Ovary (tissue), 9 donors: Measurements from ENCODE around the gene SHC1. TPM values are rescaled to one million over a fixed set of nuclear protein-coding genes. Genes with fewer than 3 reads are reported as not detected.
A peak's percentile ranks its signal among the peaks of the same experiment; 100 is the strongest.

Experiments used
- DNase-seq, 5 donors: peaks; one replicate each; pipeline ENCODE4 v3.0.0-alpha.2; 2019 to 2020
- H3K27ac ChIP-seq, 2 donors: fragments of 200-600 bp; one replicate each; pipeline versions ENCODE4 v1.5.1 to v1.8.0; 2019 to 2022
- H3K27me3 ChIP-seq: fragments of 200-600 bp; one replicate; pipeline ENCODE4 v1.8.0; 2022
- H3K36me3 ChIP-seq: fragments of 200-600 bp; sonication (generic); one replicate; pipeline ENCODE4 v1.5.1; 2019
- H3K4me1 ChIP-seq: one replicate; pipeline ENCODE4 v1.8.1; 2013; ENCODE audit warnings: mild to moderate bottlenecking, moderate library complexity; ENCODE audit not compliant: insufficient read depth
- H3K4me3 ChIP-seq: fragments of 200-600 bp; sonication (generic); one replicate; pipeline ENCODE4 v1.5.1; 2017
- H3K9me3 ChIP-seq, 2 donors: fragments of 200-600 bp in 1 of 2; sonication (generic) in 1 of 2; one replicate each; pipeline versions ENCODE4 v1.5.1 to v1.8.1; 2013 to 2019; ENCODE audit warnings: mild to moderate bottlenecking in 1 of 2, moderate library complexity in 1 of 2
- CTCF ChIP-seq, 3 donors: fragments of 450-650 bp in 2 of 3; fragments of 200-600 bp in 1 of 3; IDR thresholded peaks; one replicate each; pipeline versions ENCODE4 v1.5.1 to v1.8.0; 2016 to 2022; ENCODE audit warnings: antibody characterized with exemption in 3 of 3, mild to moderate bottlenecking in 1 of 3
- EP300 ChIP-seq: sonication (generic); formaldehyde crosslinking; IDR thresholded peaks from one replicate; pipeline ENCODE4 v1.6.1; 2017; ENCODE audit warnings: antibody characterized with exemption
- POLR2A ChIP-seq: fragments of 450-650 bp; IDR thresholded peaks from one replicate; pipeline ENCODE4 v1.6.1; 2017; ENCODE audit warnings: antibody characterized with exemption, mild to moderate bottlenecking, moderate library complexity
- WGBS, 3 donors: extraction: QIAGEN DNeasy Blood & Tissue Kit in 1 of 3; methylation state at CpG; one replicate each; pipeline versions ENCODE4 v1.1.5 to v1.1.7; 2013 to 2017; 5-methylcytosine and 5-hydroxymethylcytosine counted together
- intact Hi-C, 4 donors: fragments of 100-400 bp; cut with DNase I; formaldehyde crosslinking; loops; one replicate each; pipeline versions ENCODE4 v1.11.0 to v1.15.1; 2022 to 2023
- polyA plus RNA-seq, 2 donors: library from polyadenylated mRNA; stranded (reverse); fragments of 200-250 nt in 1 of 2; fragments of 350-450 nt in 1 of 2; fragmentation: Illumina TruSeq in 1 of 2; extraction: RNeasy Lipid Tissue Mini Kit (QIAGEN cat#74804) in 1 of 2; gene quantifications; one replicate each; pipeline ENCODE4 v1.2.3, GENCODE V29; 2013 to 2014
- total RNA-seq, 7 donors: library from RNA; depleted of rRNA in 2 of 7; stranded (reverse); fragments of >200 nt in 2 of 7; fragmentation: NEBNext Ultra II Directional in 3 of 7; extraction: Animal tissue kit (Norgen Biotek cat#: 25700) in 3 of 7; gene quantifications; one replicate each; pipeline versions ENCODE4 v1.1.0 to v1.2.4, GENCODE V29; 2016 to 2023
- donor health status: DM: no; HTN: no; CAD: no; lungs with moderate emphysema.
- donor health status: DM: no; HTN: no; CAD: no.
- donor health status: Bipolar disorder and iron deficiency.
- donor health status: DM: yes; HTN: yes; CAD: no.
- donor health status: DM: no; HTN: no; CAD: no.
- donor health status: DM: yes; HTN: yes; CAD: no.

SHC1 gene
- total and polyA plus RNA-seq, 9 donors = 36.8 to 183 (median 80.0) TPM

GRCh38 chr1:154937988-154938386 lies 32.6 kb downstream of the SHC1 start:
- H3K4me1 ChIP-seq = peaks cover 24% of the 10 kb centered on the region
- no peak for DNase-seq
- no peaks in the 10 kb centered on the region for H3K27me3 ChIP-seq
- H3K36me3 ChIP-seq = no peaks in the 10 kb centered on the region
- peak overlapping the region; percentile 55 for H3K4me3 ChIP-seq
- TF ChIP-seq CTCF (IDR thresholded peaks at IDR 0.05) (no peak), POLR2A (no peak), EP300 (no peak)
- WGBS, 3 donors = 78 to 83% (median 81%) methylated on average over 8 of the region's 8 CpGs
- intact Hi-C loops = no loop called here
- peak overlapping the region; percentile 94 to 95 for H3K27ac ChIP-seq
- H3K9me3 ChIP-seq = no peaks in the 10 kb centered on the region

DNA sequence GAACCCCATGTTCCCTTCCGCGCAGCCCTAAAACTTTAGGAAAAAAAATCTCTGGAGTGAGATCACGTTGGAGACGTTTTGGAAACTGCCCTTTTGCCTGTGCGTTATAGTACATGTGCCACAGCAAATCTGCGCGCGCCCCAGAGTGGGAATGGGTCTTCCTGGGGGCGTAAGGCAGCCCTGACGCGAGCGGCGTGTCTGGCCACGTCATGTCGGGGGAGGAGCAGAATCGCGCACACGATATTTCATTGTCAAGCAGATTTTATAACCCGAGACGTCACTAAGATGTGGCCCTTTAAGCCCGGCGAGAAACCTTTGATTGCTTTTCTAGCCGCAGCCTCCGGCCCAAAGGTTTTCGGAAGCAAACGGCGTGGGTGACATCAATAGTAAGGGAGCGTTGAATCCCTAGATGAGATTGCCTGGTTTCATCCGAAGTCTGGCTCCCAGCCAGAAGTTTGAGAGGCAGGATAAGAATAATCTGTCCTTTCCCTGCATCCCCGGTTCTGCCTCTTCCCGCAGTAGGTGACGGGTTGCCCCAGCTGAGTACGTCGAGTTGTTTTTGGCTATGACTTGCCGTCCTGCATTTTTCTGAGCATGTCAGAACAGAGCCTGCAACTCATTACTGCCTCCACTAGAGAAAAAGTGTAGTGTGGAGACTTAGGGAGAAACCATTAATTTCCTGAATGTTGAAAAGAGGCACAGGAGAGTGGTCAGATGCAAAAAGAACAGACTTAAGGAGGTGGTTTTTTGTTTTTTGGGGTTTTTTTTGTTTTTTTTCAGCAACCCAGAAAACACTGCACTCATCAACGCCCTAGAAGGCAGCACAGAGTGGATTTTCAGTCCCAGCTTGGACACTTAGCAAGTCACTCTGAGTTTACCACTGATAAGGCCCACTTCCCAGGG lies 33.2 kb downstream of the SHC1 start:
- Histone ChIP-seq H3K4me3 (peak overlapping the region; percentile 55), H3K36me3 (no peaks in the 10 kb centered on the region), H3K4me1 (peaks cover 21% of the 10 kb centered on the region), H3K27ac (peak overlapping the region; percentile 94 to 95), H3K9me3 (no peaks in the 10 kb centered on the region), H3K27me3 (no peaks in the 10 kb centered on the region)
- DNase-seq = peak; percentile 93 to 95 (median 93)
- peak in 1 of 3 donors; percentile 31 for TF ChIP-seq CTCF (IDR thresholded peaks at IDR 0.05)
- peak; percentile 45 for TF ChIP-seq EP300
- peak; percentile 93 for TF ChIP-seq POLR2A
- WGBS, 3 donors = 1% methylated on average over 36 of the region's 36 CpGs
- intact Hi-C loops = no loop called here

DNA sequence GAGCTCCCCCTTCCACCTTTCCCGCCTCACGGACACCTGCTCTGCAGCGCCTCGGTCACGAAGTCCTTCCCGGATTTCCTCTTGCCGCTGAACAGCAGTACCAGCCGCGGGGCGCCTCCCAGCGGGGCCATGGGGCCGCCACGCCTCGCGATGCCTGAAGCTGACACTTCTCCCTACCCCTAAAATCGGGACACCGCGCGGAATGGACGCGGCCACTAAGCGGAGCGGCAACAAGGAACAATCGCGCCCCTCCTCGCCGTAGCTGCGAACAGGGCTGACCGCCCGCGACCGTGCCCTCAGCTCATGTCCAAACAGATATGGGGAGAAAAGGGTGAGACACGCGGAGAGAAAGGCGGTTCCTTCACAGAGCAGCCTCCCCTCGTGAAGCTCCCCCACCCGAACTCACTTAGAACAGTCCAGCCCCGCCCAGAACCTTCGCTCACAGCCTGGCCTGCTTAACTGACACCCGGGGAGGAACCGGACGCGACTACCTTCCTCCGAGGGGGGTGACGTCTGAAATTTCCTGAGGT lies 33.9 kb downstream of the SHC1 start, which contains the start of gene PMVK:
Gene PMVK, minus strand, starts transcription at position 165 of the 530 bp plus-strand sequence. Its CDS starts 34 bp downstream, at position 131.
- H3K4me3 ChIP-seq = peak within 1 kb of the TSS; percentile 55
- H3K9me3 ChIP-seq = no peaks in the 10 kb centered on the region
- no peaks in the 10 kb centered on the region for H3K36me3 ChIP-seq
- intact Hi-C loops = no loop called here
- DNase-seq = peak; percentile 94 to 97 (median 96)
- H3K27ac ChIP-seq = peak within 1 kb of the TSS; percentile 94 to 95
- no peak for TF ChIP-seq EP300
- peak; percentile 10 to 57 (median 55) for TF ChIP-seq CTCF (IDR thresholded peaks at IDR 0.05)
- peak; percentile 70 for TF ChIP-seq POLR2A
- WGBS, 3 donors = 0 to 1% (median 1%) methylated on average over 45 of the region's 45 CpGs
- peaks cover 14% of the 10 kb centered on the region for H3K4me1 ChIP-seq
- H3K27me3 ChIP-seq = no peaks in the 10 kb centered on the region

DNA sequence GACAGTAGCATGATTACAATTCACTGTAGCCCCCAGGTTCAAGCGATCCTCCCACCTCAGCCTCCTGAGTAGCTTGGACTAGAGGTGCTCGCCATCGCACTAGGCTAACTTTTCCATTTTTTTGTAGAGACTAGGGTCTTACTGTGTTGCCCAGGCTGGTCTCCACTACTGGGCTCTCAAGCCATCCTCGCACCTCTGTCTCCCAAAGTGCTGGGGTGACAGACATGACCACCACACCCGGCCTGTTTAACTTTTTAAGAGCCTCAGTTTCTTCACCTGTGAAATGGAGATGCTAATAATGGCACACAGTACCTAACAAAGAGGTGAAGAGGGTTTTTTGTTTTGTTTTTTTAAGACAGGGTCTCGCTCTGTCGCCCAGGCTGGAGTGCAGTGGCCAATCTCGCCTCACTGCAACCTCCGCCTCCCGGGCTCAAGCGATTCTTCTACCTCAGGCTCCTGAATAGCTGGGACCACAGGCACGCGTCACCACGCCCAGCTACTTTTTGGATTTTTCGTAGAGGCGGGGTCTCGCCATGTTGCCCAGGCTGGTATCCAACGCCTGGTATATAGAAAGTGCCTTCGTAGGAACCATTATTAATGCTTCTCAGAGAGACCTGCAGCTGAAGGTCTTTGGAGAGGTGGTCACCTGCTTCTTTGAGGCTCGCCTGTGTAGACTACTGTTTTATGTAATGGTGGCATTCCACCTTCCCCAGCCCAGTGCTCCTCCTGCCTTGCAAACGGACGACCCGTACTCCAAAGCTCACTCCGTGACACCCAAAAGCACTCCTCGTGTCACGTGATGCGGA lies 34.6 kb downstream of the SHC1 start:
- TF ChIP-seq EP300 (no peak), POLR2A (no peak), CTCF (IDR thresholded peaks at IDR 0.05) (no peak)
- Histone ChIP-seq H3K27ac (peak overlapping the region; percentile 94 to 95), H3K4me1 (peaks cover 7% of the 10 kb centered on the region)

More for the DNA sequence above, 34.6 kb downstream of the SHC1 start:
- 26 to 38% (median 34%) methylated on average over 27 of the region's 27 CpGs for WGBS, 3 donors
- DNase-seq = no peak
- peak overlapping the region; percentile 55 for H3K4me3 ChIP-seq
- no peaks in the 10 kb centered on the region for H3K27me3 ChIP-seq
- H3K9me3 ChIP-seq = no peaks in the 10 kb centered on the region
- intact Hi-C loops = no loop called here
- H3K36me3 ChIP-seq = no peaks in the 10 kb centered on the region
